KOPT-K1 (cell line): Measurements from ENCODE around the gene MYOG.

Source experiments
- H3K27ac ChIP-seq: fragments of 200-600 bp; sonication (generic); 2 replicates; pipeline ENCODE4 v1.5.1; 2016; ENCODE audit warnings: antibody characterized with exemption, mild to moderate bottlenecking, low read depth, low read length; ENCODE audit not compliant: poor library complexity, severe bottlenecking
- H3K36me3 ChIP-seq: fragments of 200-600 bp; sonication (generic); 2 replicates; pipeline ENCODE4 v1.5.1; 2017; ENCODE audit warnings: antibody characterized with exemption, mild to moderate bottlenecking, low read length, moderate library complexity; ENCODE audit not compliant: insufficient read depth
- H3K9me3 ChIP-seq: fragments of 200-600 bp; sonication (generic); 2 replicates; pipeline ENCODE4 v1.5.1; 2017; ENCODE audit warnings: antibody characterized with exemption, low read length, mild to moderate bottlenecking; ENCODE audit not compliant: insufficient read depth, poor library complexity, severe bottlenecking

The MYOG gene

DNA sequence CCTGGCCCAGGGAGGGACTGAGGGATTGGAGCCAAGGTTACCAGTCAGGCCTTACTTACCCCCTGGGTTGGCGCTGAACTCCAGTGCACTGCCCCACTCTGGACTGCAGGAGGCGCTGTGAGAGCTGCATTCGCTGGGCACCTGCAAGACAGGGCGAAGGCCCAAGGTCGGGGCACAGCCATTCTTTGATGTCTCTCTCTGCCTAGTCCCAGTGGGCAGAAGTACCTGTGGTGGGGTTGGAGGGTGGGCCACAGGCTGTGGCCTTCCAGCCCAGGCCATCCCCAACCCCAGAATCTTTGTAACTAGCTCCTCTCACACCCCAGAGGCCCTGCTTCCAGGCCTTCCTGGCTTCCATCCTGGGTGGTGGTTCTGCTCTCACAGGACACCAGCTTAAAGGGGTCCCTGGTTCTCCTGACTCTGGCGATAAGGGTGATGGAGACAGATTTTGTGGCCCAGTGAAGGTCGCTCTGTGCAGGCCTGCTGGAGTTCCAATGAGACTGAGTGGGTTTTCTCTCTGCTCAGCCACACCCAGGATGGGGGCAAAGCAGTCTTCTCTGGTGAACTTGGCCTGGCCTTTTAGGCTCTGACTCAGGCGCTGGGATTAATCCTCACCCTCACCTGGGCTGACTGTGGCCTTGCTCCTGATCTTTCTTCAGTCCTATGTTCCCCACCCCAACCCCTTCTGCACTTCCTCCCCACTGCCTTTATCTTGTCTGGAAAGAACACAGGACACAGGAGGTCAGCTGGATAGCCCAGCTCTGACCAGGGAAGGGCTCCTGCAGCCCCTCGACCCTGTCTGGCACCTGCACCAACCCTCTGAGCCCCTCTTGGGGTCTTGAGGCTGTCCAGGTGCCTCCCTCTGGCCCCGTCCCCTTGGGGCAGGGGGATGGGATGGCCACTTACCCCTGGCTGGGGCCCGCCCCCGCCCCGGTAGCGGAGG, 954 bp downstream of the MYOG start:
- H3K9me3 ChIP-seq: no peaks in the 10 kb centered on the region
- H3K27ac ChIP-seq: no peak overlapping the region
- H3K36me3 ChIP-seq: no peaks in the 10 kb centered on the region

DNA sequence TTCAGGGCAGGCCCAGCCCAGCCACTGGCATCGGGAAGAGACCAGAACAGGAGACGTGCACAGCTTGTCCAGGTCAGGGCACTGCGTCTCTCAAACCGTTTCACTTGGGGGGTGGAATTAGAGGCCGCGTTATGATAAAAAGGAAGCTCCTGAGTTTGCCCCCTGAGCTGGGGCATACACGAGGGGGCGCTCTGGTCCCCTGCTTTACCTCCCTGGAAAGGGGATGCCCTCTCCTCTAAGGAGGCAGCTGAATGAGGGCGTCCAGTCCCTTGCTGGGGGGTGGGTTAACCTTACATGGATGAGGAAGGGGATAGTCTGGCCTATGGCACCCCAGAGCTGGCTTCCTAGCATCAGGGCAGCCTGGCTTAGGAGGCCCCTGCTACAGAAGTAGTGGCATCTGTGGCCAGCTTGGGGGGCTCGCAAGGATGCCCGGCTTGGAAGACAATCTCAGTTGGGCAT, 2.3 kb downstream of the MYOG start:
- no peaks in the 10 kb centered on the region for H3K9me3 ChIP-seq
- no peak overlapping the region for H3K27ac ChIP-seq
- no peaks in the 10 kb centered on the region for H3K36me3 ChIP-seq

DNA sequence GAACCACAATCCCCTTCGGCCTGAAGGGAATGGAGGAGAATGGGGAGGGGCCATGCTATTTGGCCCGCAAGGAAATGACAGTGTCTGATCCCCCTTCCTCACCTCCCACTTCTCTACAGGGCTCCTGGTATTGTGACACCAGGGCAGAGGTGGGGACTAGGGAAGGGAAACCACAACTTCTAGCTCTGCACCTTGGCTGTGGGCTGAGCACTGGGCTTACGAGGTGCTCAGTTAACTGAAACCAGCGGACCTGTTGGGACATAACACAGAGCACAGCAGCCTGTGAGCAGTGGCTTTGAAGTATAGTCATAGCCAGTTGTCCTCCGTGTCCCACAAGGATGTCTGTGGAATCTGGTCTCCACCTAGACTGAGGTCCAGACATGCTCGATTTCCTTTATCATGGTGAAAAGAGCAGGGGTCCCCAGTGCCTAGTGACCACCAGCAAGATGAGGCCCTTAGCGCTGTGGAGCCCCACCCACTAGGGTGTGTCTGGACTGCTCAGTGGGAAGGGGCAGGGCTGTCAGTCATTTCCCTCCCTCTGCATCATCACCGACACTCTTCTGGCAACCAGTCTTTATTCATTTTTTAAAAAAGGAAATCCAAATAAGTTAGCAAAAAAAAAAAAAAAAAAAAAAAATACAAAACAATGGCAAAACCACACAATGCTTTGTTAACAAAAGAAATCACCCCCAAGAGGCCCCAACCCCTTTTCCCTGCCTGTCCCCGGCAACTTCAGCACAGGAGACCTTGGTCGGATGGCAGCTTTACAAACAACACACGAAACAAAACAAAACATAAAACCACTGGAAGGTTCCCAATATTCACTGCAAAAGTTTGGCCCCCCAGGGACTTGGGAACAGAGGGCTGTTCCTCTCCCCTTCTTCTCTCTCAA, 3.0 kb downstream of the MYOG start:
- H3K27ac ChIP-seq: no peak overlapping the region
- no peaks in the 10 kb centered on the region for H3K36me3 ChIP-seq
- no peaks in the 10 kb centered on the region for H3K9me3 ChIP-seq

DNA sequence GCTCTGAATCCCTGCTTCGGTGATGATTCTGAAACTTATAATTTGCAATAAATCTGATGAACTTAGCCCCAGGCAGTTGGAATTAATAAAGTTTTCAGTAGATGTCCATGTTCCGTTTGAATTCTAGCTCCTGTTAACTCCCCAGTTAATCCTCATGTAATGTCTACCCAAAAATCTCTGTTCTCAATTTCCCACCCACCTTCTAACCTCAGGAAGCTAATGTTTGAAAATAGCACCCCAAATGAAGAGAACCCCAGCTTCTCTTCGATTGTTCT, 3.6 kb downstream of the MYOG start:
- no peak overlapping the region for H3K27ac ChIP-seq
- no peaks in the 10 kb centered on the region for H3K9me3 ChIP-seq
- no peaks in the 10 kb centered on the region for H3K36me3 ChIP-seq

DNA sequence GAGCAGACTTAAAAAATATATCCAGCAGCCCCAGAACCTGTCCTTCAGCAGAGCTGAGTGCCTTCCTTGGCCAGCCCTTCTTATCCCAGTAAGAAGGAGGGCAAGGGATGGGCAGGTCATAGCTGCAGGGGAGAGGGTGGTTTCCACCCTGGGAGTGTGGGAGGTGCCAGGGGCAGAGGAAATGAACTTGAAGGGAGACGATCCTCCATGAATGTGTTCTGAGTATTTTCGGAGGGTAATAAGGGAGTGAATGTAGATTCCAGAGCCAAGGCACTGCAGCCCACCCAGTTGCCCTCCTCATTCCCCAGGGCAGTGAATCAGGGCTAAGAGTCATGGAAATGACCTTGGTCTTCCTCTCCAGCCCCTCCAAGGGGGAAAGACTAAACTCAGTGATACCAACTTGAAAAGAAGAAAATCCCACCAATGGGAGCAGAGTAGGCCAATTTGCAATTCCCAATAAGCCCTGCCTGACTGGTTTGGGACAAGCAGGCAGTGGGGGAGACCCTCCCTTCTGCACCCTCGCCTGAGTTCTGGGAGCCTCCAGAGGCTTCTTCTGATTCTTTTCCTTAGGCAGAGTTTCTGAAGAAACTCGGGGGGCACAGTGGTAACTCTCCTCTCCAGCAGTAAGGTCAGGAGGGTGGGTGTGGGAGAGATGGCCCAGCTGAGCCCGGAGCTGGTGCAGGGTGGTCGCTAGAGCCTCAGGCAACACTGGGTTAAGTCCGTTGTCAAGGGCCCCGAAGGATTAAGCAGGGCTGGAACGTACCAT, 4.2 kb downstream of the MYOG start:
- H3K9me3 ChIP-seq: no peaks in the 10 kb centered on the region
- no peaks in the 10 kb centered on the region for H3K36me3 ChIP-seq
- H3K27ac ChIP-seq: no peak overlapping the region

DNA sequence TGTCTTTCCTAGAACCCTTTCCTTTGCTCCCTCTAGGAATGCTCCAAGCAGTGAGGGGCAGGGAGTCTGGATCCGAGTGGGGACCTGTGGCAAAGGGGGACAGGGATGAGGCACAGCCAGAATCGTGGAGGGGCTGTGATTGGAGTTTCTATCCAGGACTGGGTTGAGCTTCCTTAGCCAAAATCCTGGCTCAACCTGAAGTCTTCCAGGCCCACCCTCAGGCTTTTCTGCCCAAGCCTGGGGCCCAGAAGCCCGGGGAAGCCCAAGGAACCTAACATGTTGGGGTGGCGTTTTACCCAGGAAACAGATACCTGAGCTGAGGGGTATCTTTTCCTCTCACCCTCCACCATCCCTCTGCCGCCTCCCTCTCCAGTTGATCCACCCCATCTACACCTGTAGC, 5.4 kb downstream of the MYOG start:
- Histone ChIP-seq H3K9me3 (no peaks in the 10 kb centered on the region), H3K36me3 (no peaks in the 10 kb centered on the region), H3K27ac (no peak overlapping the region)

GRCh38 chr1:203078478-203078877, 7.3 kb downstream of the MYOG start:
- Histone ChIP-seq H3K36me3 (no peaks in the 10 kb centered on the region), H3K27ac (no peak overlapping the region), H3K9me3 (no peaks in the 10 kb centered on the region)

DNA sequence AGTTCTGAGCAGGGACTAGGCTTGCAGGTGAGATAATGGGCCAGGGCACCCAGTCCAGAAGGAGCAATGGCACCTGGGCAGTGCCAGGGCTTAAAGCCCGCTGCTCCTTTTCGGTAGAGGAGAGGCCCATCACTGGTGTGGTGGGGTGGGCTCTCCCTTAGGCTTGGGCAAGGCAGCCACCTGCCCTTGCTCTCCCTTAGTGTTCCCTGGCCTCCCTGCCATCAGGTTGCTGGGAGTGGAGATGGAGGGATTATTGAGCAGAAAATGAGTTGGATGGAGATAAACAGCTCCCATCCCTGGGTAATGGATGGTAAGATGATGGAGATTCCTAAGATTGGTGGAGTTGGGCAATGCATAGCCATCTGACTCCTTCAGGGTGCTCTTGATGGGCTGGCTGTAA, 7.9 kb downstream of the MYOG start:
- no peaks in the 10 kb centered on the region for H3K36me3 ChIP-seq
- no peaks in the 10 kb centered on the region for H3K9me3 ChIP-seq

GRCh38 chr1:203077367-203077766, 8.4 kb downstream of the MYOG start:
- no peaks in the 10 kb centered on the region; the same call in 1 of the 2 replicates for H3K36me3 ChIP-seq

More for the DNA sequence above, 7.9 kb downstream of the MYOG start:
- no peak overlapping the region for H3K27ac ChIP-seq

DNA sequence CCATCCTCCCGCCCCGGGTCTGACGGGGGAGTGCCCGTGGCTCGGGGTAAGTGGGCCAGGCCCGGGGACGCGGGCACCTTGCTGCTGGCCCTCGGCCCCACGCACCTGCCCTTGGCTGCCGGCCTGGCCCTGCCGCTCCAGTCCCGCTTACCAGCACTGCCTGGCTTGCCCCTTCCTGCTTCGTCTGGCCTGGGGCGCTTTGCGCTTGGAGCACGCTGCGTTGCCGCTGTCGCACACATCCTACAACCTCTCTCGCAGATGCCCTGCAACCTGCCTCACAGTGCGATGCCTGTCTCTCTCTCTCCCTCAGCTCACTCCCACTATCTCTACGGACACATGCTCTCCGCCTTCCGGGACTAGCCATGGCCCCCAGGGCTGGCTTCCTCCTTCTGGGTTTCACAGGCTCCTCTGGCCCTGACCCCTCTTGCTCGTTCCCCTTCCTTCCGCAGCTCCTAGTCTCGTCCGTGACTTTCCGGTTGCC, 9.7 kb downstream of the MYOG start:
- Histone ChIP-seq H3K27ac (no peak overlapping the region), H3K9me3 (no peaks in the 10 kb centered on the region), H3K36me3 (no peaks in the 10 kb centered on the region; the same call in 1 of the 2 replicates)

More at GRCh38 chr1:203077367-203077766, 8.4 kb downstream of the MYOG start:
- H3K9me3 ChIP-seq: no peaks in the 10 kb centered on the region
- H3K27ac ChIP-seq: no peak overlapping the region

DNA sequence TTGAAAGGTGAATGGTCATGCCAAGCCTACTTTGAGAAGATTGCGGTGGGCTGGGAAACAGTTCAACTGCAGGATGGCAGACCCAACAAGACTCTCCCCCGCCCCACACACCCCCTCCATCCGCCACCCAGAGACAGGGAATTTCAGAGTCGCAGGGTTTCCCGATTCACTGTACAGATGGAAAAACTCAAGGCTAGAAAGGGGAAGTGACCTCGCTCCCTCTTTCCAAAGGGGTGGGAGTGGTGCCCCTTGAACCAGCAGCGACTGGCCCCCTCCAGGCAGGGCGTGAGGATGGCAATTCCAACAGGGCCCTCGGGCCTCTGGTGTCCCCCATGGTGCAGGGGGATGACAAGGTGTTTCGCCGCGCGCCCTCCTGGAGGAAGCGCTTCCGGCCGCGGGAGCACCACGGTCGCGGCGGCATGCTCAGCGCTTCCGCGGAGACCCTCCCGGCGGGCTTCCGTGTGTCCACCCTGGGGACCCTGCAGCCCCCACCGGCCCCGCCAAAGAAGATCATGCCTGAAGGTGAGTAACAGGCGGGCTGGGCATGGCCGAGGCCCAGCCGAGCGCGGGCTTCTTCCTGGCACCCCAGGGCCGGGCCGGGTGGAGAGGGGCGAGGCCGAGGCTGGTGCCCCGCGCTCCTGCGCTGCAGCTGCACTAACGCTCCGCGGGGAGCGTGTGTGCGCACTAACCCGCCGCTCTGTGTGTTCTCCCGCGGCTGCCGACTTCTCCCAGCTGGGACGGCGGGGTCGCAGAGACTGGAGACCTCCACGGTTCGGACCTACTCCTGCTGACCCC, 10.4 kb downstream of the MYOG start:
- Histone ChIP-seq H3K27ac (no peak overlapping the region), H3K9me3 (no peaks in the 10 kb centered on the region), H3K36me3 (no peaks in the 10 kb centered on the region; the same call in 1 of the 2 replicates)

GRCh38 chr1:203074610-203075009, 11.2 kb downstream of the MYOG start:
- Histone ChIP-seq H3K9me3 (no peaks in the 10 kb centered on the region), H3K27ac (no peak overlapping the region), H3K36me3 (no peaks in the 10 kb centered on the region; the same call in 1 of the 2 replicates)

GRCh38 chr1:203073469-203073868, 12.3 kb downstream of the MYOG start:
- Histone ChIP-seq H3K9me3 (no peaks in the 10 kb centered on the region), H3K36me3 (no peaks in the 10 kb centered on the region; the same call in 1 of the 2 replicates), H3K27ac (no peak overlapping the region)

- Histone ChIP-seq H3K36me3 (no peaks in the 10 kb centered on the region; the same call in 1 of the 2 replicates), H3K27ac (no peak overlapping the region), H3K9me3 (no peaks in the 10 kb centered on the region)
Observed at GRCh38 chr1:203072911-203073310, 12.9 kb downstream of the MYOG start.
